CD4-positive, alpha-beta T cell treated with Interleukin-17A for 4 hours (primary cell): Measurements from ENCODE around the gene RPAP2.
"Not testable (repeated sequence)": the region's sequence is repeated elsewhere in the genome, so short reads cannot be mapped to it uniquely, and the experiment has no call there.

ENCODE experiments used
- DNase-seq: peaks from one replicate; pipeline ENCODE4 v3.0.0-alpha.2; 2020; ENCODE audit warnings: mixed read lengths

The RPAP2 gene

DNA sequence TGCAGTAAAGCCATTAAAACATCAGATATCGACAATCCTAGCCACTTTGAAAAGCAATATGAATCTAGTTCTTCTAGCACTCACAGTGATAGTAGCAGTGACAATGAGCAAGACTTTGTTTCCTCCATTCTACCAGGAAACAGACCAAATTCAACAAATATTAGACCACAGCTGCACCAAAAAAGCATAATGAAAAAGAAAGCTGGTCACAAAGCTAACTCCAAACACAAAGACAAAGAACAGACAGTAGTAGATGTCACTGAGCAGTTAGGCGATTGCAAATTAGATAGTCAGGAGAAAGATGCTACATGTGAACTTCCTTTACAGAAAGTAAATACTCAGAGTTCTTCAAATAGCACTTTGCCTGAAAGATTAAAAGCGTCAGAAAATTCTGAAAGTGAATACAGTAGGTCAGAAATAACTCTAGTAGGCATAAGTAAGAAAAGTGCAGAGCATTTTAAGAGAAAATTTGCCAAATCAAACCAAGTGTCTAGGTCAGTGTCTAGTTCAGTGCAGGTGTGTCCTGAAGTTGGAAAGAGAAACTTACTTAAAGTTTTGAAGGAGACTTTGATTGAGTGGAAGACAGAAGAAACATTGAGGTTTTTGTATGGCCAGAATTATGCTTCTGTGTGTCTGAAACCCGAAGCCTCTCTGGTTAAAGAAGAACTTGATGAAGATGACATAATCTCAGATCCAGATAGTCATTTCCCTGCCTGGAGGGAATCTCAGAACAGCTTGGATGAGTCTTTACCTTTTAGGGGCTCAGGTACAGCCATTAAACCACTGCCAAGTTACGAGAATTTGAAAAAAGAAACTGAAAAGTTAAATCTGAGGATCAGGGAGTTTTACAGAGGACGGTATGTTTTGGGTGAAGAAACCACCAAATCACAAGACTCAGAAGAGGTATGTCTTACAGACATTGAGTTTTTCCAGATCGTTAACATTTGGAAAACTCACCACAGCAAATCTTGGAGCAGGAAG lies 24.9 kb downstream of the RPAP2 start:
- DNase-seq, result no peak

DNA sequence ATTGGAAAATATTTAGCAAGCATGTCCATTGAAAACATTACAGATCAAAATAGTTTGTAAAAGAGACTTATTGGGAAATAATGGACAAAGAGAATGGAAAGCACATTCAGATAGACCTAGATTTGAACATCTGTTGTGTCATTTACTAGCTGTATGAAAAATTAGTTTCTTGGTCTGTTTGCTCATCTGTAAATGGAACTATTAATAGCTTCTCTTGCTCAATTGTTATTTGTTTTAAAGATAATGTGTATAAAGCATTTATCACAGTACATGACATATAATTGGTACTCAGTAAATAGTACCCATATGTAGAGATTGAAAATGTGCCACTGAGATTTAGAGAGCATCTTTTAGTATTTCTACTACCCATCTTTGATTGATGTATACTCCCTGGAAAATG lies 25.9 kb downstream of the RPAP2 start:
- no peak for DNase-seq

DNA sequence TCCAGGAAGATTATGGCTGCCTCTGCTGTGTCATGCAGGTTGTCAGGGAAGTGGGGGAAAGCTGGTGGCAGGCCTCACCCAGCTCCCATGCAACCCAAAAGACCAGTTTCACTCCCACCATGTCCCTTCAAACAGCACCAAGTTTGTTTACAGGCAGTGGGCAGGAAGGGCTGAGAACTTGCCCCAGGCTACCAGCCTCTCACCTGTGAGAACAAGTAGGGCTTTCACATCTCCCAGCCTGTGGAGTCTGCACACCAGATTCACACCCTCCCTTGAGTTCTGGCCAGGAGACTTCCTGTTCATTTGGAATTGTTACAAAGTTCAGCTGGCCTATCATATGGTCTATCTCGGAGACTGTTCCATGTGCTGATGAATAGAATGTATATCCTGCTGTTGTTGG lies 27.8 kb downstream of the RPAP2 start:
- DNase-seq, result no peak

DNA sequence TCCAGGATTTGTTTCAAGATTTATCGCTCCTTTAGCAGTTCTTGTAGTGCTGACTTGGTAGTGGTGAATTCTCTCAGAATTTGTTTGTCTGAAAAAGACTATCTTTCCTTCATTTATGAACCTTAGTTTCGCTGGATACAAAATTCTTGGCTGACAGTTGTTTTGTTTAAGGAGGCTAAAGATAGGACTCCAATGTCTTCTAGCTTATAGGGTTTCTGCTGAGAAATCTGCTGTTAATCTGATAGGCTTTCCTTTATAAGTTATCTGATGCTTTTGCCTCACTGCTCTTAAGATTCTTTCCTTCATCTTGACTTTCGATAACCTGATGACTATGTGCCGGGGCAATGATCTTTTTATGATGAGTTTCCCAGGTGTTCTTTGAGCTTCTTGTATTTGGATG lies 28.9 kb downstream of the RPAP2 start:
- no peak for DNase-seq

DNA sequence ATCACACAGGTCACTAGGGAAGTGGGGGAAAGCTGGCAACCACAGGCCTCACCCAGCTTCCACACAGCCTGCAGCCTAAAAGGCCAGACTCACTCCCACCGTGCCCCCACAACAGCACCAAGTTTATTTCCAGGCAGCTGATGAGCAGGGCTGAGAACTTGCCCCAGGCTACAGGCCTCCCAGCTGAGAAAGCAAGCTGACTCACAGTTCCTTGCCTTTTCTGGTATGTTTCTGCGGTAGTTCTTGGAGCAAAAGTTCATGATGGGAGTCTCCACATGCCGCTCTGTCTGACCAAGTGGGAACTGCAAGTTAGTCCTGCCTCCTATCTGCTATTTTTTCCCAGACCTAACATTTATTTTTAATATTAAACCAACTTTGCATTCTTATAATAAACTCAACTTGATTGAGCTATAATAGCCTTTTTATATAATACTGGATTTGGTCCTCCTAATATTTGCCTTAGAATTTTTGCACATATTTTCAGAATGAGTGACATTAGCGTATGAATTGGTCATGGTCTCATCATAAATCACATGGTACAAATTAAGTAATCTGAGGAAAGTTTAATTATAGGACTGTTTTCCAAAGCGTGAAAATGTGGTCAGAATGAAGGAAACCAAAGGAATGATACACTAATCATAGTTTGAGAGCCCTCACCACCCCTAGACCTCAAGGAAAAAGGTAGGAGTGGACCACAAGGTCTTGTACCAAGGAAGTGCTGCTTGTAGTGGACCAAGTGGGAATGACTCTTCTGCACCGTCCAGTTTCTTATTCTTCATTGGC lies 30.7 kb downstream of the RPAP2 start:
- no peak for DNase-seq

DNA sequence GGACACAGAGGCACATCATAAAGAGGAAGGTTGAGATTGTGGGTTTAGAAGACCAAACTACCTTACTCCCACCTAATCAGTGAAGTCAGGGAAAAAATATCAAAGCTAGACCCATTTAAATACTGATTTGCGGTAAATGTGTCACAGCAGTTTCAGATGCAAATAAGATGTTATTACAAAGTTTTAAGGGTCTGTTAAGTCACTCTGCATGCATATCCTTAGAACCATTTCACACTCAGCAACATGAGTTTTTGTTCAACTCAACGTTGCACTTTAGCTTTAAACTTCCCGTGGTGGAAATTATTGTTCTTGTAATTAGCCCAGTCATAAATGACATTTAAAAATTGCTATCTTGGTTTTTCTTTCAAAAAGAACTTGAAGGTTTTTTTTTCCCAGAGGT lies 34.8 kb downstream of the RPAP2 start:
- DNase-seq, result no peak

DNA sequence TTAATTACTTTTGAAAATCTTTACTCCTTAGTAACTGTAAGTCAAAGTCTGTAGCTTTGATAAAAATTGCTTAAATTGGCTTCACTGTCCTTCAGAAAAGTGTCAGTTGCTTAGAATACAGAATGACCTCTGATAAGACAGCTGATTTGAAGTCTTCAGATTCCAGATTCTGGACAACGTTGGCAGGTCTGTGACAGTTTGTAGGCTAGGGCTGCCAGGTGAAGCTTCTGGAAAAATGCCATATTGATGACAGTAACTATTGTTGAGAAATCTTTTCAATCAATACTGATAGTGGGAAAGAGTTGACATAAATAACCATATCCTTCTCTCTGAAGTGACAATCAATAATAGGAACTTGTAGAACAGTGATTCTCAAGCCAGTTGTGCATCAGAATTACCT lies 41.3 kb downstream of the RPAP2 start:
- DNase-seq, result no peak

DNA sequence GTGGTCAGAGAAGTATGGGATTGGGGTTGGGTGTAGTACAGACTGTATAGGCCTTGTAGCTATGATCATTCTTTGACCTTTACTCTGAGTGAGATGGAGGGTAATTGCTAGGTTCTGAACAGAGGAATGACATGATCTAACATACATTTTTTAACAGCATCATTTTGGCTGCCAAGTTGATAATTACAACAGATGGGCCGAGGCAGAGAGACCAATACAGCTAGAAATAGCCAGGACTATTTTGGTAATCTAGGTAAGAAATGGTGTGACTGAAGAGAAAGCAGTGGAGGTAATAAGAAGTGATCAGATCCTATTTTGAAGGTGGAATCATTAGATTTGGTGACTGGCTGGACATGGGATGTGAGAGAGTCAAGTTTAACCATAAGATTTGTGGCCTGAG lies 43.5 kb downstream of the RPAP2 start:
- no peak for DNase-seq

DNA sequence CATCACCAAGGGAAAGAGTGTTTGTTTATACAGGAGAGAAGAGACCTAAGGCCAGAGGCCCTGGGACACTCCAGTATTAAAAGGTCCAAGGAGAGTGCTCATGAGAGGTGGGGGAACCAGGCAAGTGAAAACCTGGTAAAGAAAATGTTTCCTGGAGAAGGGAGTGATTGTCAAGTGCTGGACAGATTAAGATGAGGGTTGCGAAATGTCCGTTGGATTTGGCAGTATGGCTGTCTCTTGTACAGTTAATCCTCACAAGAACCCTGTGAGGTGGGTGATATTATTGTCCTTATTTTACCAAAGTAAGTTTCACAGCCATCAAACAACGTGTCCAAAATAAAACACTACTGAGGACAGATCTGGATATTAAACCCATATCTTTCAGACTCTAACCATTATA lies 44.2 kb downstream of the RPAP2 start:
- no peak for DNase-seq

DNA sequence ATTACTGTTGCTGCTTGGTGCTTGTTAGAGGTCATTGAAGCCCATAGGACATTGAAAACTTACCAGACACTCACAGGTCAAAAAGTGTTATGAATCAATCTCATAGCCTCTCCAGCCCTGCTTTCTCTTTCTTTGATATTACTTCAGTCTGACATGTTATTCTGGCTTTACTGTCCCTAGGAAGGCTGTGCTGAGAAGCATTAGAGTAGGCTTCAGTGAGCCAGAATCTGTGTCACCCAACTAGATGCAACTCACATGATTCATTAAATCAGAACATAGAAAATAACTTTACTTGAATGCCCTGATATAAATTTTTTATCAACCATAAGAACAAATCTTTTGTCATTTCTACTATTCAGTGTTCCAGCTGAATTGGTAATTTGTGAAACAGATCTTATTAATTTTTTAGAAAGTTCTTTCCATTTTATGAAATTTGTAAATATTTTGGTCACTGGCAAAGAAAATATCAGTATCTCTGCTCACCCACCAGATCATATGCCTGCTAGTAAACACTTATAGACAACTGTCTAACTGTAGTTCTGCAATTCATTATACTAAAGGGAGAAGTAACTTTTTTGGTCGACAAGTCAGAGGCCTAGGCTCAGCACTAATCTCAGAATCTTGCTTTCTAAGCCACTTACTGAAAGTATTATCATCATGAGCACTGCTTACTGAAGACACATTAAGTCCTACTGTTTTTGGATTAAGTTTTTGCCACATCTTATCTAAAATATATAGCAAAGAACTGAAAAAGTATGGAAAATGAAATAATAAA lies 48.2 kb downstream of the RPAP2 start:
- no peak for DNase-seq

DNA sequence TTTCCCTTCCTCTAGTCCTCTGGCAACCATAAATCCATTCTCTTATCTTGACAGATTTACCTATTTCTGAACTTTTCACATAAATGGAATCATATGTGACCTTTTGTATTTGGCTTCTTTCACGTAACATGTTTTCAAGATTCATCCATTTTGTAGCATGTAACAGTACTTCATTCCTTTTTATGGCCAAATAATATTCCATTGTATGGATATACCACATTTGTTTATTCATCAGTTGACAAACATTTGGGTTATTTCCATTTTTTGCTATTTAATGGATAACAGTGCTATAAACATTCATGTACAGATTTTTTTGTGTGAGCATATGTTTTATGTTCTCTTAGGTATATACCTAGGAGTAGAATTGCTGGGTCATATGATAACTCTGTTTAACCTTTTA lies 54.0 kb downstream of the RPAP2 start:
- DNase-seq, result no peak

DNA sequence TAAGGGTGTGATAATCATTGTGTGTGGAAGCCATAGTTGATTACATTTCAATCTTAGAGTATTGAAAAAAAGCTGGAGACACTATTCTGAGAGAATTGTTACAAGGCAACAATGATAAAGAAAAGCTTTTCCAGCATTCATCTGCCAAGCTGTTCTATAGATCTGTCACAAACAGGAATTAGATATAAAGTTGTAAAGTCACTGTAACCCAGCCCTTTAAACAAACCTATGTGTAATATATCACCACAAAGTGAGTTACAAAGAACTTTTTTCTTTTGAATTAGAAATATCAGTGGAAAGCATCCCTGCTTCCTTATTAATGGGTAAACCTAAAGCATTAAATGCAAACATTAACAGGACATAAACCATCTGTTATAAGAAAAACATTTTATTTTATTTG lies 55.4 kb downstream of the RPAP2 start:
- DNase-seq, result no peak

DNA sequence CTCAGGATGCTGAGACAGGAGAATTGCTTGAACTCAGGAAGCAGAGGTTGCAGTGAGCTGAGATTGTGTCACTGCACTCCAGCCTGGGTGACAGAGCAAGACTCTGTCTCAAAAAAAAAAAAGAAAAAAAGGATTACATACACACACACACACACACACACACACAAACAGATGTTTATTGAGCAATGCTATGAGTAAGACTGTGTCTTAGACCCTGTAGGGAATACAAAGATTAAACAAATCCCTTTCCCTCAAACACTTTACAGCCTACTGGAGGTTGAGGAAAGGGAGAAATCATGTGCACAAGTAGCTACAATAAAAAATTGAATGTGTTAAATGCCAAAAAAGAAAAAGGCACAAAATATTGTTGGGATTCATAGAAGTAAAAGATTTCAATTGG lies 58.1 kb downstream of the RPAP2 start:
- no peak for DNase-seq

DNA sequence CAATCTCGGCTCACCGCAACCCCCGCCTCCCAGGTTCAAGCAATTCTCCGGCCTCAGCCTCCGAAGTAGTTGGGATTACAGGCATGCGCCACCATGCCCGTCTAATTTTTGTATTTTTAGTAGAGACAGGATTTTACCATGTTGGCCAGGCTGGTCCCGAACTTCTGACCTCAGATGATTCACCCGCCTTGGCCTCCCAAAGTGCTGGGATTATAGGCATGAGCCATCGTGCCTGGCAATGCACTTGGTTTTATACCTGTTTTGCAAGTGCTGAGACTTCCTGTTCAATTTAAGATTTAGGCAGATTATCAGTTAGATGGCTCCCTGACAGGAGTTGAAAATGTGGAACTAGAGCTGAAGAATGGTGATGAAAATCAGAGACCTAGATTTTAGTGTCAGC lies 60.5 kb downstream of the RPAP2 start:
- DNase-seq, result not testable (repeated sequence)

DNA sequence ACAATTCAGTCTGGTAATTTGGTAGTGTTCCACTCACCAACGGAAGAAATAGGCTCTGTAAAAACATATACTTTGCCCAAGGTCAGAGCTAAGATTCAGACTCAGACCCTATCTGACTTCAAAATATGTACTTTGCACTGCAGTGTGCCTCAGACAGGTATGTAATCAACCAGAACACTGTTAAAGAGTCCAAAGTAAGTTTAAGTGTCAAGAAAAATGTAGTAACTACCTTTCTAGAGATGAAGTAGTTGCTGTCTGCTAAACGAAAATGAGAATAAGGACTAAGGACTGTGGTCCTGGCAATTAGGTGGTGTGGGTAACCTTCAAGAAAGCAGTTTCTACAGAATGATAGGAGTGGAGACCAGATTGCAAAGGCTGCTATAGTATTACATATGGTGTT lies 61.1 kb downstream of the RPAP2 start:
- DNase-seq, result no peak

DNA sequence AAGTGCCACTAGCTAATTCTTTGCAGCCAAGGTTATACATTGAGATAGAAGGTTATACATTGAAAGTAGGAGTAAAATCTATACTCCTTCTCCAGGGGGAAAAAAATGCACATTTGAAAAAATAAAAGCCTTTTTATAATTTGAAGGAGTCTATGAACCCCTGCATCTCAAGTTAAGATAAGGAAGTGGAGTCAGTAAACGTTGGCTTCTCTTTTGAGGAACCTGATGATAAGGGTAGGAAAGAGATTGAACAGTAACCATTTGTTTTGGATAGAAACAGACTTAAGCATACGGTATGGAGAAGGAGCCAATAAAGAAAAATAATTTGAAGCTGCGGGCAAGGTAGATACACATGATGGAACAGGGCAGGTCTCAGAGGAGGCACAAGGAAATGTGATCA lies 64.1 kb downstream of the RPAP2 start:
- no peak for DNase-seq

DNA sequence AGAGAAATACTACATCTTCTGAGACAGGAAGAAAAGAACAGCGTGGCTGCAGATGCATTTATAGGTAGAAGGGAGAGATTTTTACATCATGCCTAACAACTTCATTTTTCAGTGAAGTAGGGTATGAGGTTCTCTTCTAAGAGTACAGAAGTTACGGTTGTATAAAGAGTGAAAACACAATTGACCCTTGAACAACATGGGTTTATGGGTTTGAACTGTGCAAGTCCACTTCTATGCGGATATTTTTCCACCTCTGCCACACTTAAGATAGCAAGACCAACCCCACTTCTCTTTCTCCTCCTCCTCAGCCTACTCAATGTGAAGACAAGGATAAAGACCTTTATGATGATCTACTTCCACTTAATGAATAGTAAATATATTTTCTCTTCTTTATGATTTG lies 64.5 kb downstream of the RPAP2 start:
- DNase-seq, result no peak

DNA sequence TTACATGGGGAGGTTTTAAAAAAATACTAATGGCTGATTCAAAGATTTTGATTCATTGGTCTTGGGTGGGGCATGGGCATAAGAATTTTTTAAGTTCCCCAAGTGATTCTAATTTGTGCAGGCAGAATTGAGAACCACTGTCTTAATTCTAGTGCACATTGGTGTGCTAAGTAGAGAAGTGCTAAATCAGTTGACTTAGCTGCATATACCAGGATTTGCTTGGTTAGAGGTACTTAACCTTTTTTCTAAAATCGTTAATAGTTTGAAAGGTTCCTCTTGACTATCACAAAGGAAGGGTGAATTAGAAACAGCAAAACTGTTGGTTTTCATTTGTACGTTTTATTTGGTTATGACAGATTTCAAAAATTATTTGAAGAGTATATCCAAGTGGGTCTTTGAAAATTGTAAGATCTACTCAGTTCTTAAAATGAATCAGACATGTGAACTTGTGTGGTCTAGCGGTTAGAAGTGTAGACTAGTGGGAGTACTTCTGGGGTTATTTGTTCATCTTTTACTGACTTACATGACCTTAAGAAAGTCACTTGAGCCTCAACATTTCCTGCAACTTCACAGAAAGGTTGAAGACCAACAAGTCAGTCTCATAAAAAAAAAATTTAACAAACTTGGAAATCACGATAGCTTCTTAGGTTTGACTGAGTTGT lies 66.7 kb downstream of the RPAP2 start:
- DNase-seq, result no peak

DNA sequence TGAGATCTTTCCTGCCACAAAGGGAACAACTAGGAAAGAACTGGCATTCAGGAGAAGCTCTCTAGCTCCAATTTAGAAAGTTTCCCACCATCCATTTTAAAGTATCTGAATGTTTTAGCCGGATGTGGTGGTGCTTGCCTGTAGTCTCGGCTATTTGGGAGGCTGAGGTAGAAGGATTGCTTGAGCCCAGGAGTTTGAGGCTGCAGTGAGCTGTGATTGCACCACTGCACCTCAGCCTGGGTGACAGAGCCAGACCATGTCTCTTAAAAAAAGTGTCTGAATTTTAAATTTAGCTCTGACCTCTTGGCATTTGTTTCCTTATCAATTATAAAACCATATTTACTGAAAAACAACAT lies 67.2 kb downstream of the RPAP2 start:
- no peak for DNase-seq

DNA sequence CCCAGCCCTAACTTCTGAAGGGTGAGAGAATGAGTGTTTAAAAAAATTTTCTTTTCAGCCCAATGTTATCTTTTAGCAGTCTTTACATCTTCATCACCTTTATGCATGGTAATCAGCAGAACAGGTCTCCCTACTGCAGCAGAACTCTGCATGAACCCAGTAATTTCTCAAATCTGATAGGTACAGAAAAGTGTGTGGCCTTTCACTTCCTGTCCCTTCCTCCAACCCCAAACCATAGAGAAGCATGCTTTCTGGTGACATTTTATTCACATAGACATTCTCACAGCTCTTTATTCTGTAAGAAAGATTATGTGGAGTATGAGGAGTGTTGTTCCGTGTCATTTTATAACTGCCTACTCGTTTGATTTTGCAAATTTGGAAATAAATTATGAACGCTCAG lies 68.6 kb downstream of the RPAP2 start:
- no peak for DNase-seq

DNA sequence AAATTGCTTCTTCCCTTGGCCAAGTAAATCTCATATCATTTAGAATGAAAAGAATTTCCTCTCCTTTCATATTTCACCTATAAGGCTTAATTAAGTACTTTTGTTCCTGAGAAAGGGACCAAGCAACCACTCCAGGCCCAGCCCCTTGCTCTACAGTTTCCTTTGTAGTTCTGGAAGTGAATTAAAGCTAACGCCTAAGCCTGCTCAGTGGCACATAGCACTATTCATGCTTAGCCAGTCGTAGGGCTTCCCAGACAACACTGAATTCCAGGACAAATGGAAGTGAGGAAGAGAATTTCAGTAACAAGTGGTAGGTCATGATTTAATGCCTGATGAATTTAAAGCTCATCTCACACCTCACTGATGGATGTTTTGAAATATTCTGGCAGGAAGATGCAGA lies 73.3 kb downstream of the RPAP2 start:
- no peak for DNase-seq

DNA sequence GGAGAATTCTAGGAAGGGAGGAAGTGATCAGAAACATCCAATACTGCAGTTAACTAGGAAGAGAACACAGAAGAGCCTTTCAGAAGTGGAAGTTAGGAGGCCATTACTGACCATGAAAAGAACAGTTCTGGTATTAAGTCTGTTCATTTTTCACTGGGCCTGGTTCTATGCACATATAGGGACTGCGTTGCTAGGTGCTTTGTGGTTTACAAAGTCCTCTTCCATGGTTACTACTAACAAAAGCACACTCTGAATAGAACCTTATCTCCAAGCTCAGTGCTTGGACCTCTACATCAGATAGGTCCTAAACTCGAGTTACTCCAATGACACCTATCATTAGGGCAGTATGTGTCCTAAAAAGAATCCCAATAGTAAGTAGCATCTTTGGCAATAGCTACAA lies 75.4 kb downstream of the RPAP2 start:
- DNase-seq, result no peak

DNA sequence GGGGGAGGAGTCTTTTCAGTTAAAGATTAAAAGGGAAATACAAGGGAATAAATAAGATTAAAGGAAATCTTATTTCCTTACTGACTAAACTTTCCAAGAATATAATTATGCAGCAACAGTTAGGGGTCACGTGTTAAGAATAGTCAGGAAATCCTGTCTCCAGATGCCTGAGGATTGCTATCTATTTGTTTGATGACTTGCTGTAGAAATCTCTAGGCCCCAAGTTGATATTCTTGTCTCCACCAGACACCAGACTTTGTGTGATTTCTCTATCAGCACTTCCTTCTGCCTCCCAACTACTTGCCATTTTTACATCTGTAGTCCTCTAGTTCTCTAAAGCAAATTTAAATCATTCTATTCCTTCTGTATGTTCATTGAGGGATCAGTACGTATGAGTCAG lies 77.5 kb downstream of the RPAP2 start:
- no peak for DNase-seq
